GM12892 (cell line): ENCODE data around the gene PLCXD1.

ENCODE experiments used
- POLR2A ChIP-seq: IDR thresholded peaks from 2 replicates; pipeline ENCODE4 v1.6.1; 2011; ENCODE audit warnings: low read depth, low read length, control low read depth
- POLR2AphosphoS5 ChIP-seq: IDR thresholded peaks from 2 replicates; pipeline ENCODE4 v1.6.1; 2011; ENCODE audit warnings: low read depth, low read length, control low read depth

DNA sequence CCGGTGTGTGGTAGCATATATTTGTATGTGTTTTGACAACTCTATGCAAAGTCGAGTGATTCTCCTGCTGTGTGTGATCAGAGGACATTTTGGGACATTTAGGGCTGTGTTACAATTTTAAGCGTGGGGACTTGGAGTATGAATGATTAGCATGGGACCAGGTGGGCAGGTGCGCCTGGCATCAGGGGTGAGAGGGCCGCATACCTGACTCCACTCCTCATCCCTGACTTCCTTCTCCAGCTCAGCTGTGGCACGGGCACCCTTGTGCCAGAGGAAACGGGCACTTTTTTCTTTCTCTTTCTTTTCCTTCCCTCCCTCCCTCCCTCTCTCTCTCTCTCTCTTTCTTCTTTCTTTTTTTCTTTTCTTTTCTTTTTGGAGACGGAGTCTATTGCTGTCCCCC is 15.7 kb upstream of the PLCXD1 start:
- TF ChIP-seq POLR2A (no peak), POLR2AphosphoS5 (no peak)
